HepG2 (cell line): ENCODE results near the gene TRIM8. TPM values are rescaled to one million over a fixed set of nuclear protein-coding genes. Genes with fewer than 3 reads are reported as not detected.

Source experiments
- ATAC-seq: fragments of 200-7000 bp; cut with Tn5 transposase; 3 replicates; pipeline ENCODE4 v1.9.1; 2020; ENCODE audit warnings: mild to moderate bottlenecking, moderate library complexity
- BruUV-seq: library from RNA; stranded (reverse); fragments of 400-500 nt; replicated peaks from 2 replicates; lab custom pipeline; 2021; lab: Mats Ljungman, UMichigan
- CTCF ChIA-PET: fragments of 300-600 bp; formaldehyde crosslinking; extraction: SDS; loops from one replicate; lab custom pipeline; 2021; ENCODE audit warnings: low total read pairs, inconsistent platforms, low intra/inter-chr PET ratio; lab: Yijun Ruan, JAX
- POLR2A ChIA-PET: fragments of 350-600 bp; sonication (Branson Sonifier 250); formaldehyde crosslinking; loops from one replicate; lab custom pipeline; 2020; ENCODE audit warnings: antibody characterized with exemption, inconsistent platforms; lab: Yijun Ruan, JAX
- DNase-seq: peaks from one replicate; pipeline ENCODE4 v3.0.0-alpha.2; 2015; ENCODE audit warnings: low spot score
- FAIRE-seq: peaks from 3 replicates; lab custom pipeline; 2011; peaks lifted over from hg19 to GRCh38; lab: Jason Lieb, UNC
- H2AFZ ChIP-seq: one replicate; pipeline ENCODE4 v1.6.1; 2011; ENCODE audit warnings: low read length, inconsistent platforms
- H3K27ac ChIP-seq: fragments of 300-600 bp; 3 replicates; pipeline ENCODE4 v1.8.0; 2011; ENCODE audit warnings: mixed run types, mild to moderate bottlenecking, mixed read lengths, low read length, inconsistent platforms; ENCODE audit not compliant: insufficient read depth; ENCODE audit errors: extremely low read length
- H3K27me3 ChIP-seq, 2 experiments: fragments of 200-600 bp in 1 of 2; 2 replicates in 1 of 2; 3 replicates in 1 of 2; pipeline versions ENCODE4 v1.6.0 to v1.8.0; 2011; ENCODE audit warnings: low read length in 2 of 2, mild to moderate bottlenecking in 2 of 2, moderate library complexity in 2 of 2, inconsistent platforms in 1 of 2; ENCODE audit not compliant: insufficient read depth in 2 of 2, control insufficient read depth in 1 of 2
- H3K36me3 ChIP-seq, 2 experiments: fragments of 200-600 bp in 1 of 2; replicated peaks in 1 of 2; 2 replicates in 1 of 2; 3 replicates in 1 of 2; pipeline versions ENCODE4 v1.5.1 to v1.8.0; 2011; ENCODE audit warnings: low read length in 2 of 2, inconsistent platforms in 1 of 2; ENCODE audit not compliant: insufficient read depth in 2 of 2, control insufficient read depth in 1 of 2
- H3K4me1 ChIP-seq: 2 replicates; pipeline ENCODE4 v1.5.1; 2012; ENCODE audit warnings: low read length, inconsistent platforms; ENCODE audit not compliant: insufficient read depth
- H3K4me2 ChIP-seq: 2 replicates; pipeline ENCODE4 v1.6.0; 2011; ENCODE audit warnings: low read depth, low read length, inconsistent platforms
- H3K4me3 ChIP-seq, 3 experiments: fragments of 200-600 bp in 1 of 3; sonication (generic), shearing (Covaris generic) in 1 of 3; replicated peaks in 1 of 3; 2 replicates each; pipeline ENCODE4 v1.5.1; 2011 to 2016; ENCODE audit warnings: low read length in 3 of 3, inconsistent platforms in 2 of 3, low read depth in 2 of 3, mild to moderate bottlenecking in 2 of 3, control low read depth in 1 of 3, mixed read lengths in 1 of 3; ENCODE audit not compliant: insufficient read depth in 1 of 3
- H3K79me2 ChIP-seq: one replicate; pipeline ENCODE4 v1.6.1; 2011; ENCODE audit warnings: low read length, inconsistent platforms; ENCODE audit not compliant: insufficient read depth
- H3K9ac ChIP-seq: 2 replicates; pipeline ENCODE4 v1.6.0; 2011; ENCODE audit warnings: mild to moderate bottlenecking, low read depth, low read length, inconsistent platforms; ENCODE audit not compliant: insufficient read depth
- H3K9me3 ChIP-seq: 2 replicates; pipeline ENCODE4 v1.5.1; 2012; ENCODE audit warnings: mild to moderate bottlenecking, low read length
- H4K20me1 ChIP-seq: 2 replicates; pipeline ENCODE4 v1.6.0; 2011; ENCODE audit warnings: inconsistent platforms, mild to moderate bottlenecking, low read length, moderate library complexity; ENCODE audit not compliant: insufficient read depth
- BRD4 ChIP-seq: sonication (generic); formaldehyde crosslinking; IDR thresholded peaks from 2 replicates; pipeline ENCODE4 v1.4.0; 2020; ENCODE audit warnings: missing genetic modification reagents
- CEBPG ChIP-seq: IDR thresholded peaks from 2 replicates; pipeline ENCODE4 v1.6.1; 2016
- FOXC1 ChIP-seq: sonication (generic); formaldehyde crosslinking; IDR thresholded peaks from 2 replicates; pipeline ENCODE4 v1.8.0; 2022; ENCODE audit warnings: mild to moderate bottlenecking, missing genetic modification reagents, borderline replicate concordance
- KLF16 ChIP-seq, 2 experiments: sonication (generic) in 1 of 2; formaldehyde crosslinking in 1 of 2; IDR thresholded peaks; 2 replicates each; pipeline versions ENCODE4 v1.6.1 to v1.8.0; 2016 to 2023; ENCODE audit warnings: missing genetic modification reagents in 2 of 2, missing compliant biosample characterization in 1 of 2
- MEIS1 ChIP-seq: sonication (generic); formaldehyde crosslinking; IDR thresholded peaks from 2 replicates; pipeline ENCODE4 v1.9.0; 2021; ENCODE audit warnings: mild to moderate bottlenecking, missing genetic modification reagents, moderate library complexity, borderline replicate concordance
- MIXL1 ChIP-seq: IDR thresholded peaks from 2 replicates; pipeline ENCODE4 v1.6.1; 2016
- NFIB ChIP-seq: sonication (generic); formaldehyde crosslinking; IDR thresholded peaks from 2 replicates; pipeline ENCODE4 v1.9.0; 2021; ENCODE audit warnings: missing genetic modification reagents, mild to moderate bottlenecking, borderline replicate concordance
- NKX3-1 ChIP-seq: sonication (generic); formaldehyde crosslinking; IDR thresholded peaks from 2 replicates; pipeline ENCODE4 v1.5.0; 2020; ENCODE audit warnings: missing genetic modification reagents
- RELA ChIP-seq: sonication (generic); formaldehyde crosslinking; IDR thresholded peaks from 2 replicates; pipeline ENCODE4 v1.4.0; 2020; ENCODE audit warnings: missing genetic modification reagents
- SALL2 ChIP-seq: sonication (generic); formaldehyde crosslinking; IDR thresholded peaks from 2 replicates; pipeline ENCODE4 v1.8.1; 2023; ENCODE audit warnings: mild to moderate bottlenecking, missing genetic modification reagents, inconsistent platforms
- SNAPC2 ChIP-seq: sonication (generic); formaldehyde crosslinking; IDR thresholded peaks from 2 replicates; pipeline ENCODE4 v1.8.1; 2022; ENCODE audit warnings: mild to moderate bottlenecking, missing genetic modification reagents
- SNRNP70 ChIP-seq: fragments of 200-400 bp; formaldehyde crosslinking; IDR thresholded peaks from 2 replicates; pipeline ENCODE4 v1.6.1; 2017; ENCODE audit warnings: mild to moderate bottlenecking, low read depth, low read length, moderate library complexity
- SPEN ChIP-seq: sonication (generic); formaldehyde crosslinking; IDR thresholded peaks from 2 replicates; pipeline ENCODE4 v1.5.1; 2020; ENCODE audit warnings: low read depth, mild to moderate bottlenecking, missing genetic modification reagents
- STAT5B ChIP-seq: sonication (generic); formaldehyde crosslinking; IDR thresholded peaks from 2 replicates; pipeline ENCODE4 v1.4.0; 2020; ENCODE audit warnings: missing genetic modification reagents
- ZBTB38 ChIP-seq: sonication (generic); formaldehyde crosslinking; IDR thresholded peaks from 2 replicates; pipeline ENCODE4 v1.5.1; 2020; ENCODE audit warnings: mild to moderate bottlenecking, missing genetic modification reagents
- WGBS: methylation state at CpG from one replicate; pipeline ENCODE4 v1.1.6; 2017; ENCODE audit warnings: low lambda C conversion rate; 5-methylcytosine and 5-hydroxymethylcytosine counted together
- in situ Hi-C: cut with HindIII; loops from 2 replicates; pipeline ENCODE4 v1.10.0; 2017; ENCODE audit warnings: low pct_unique_long_range_greater_than_20kb; ENCODE audit not compliant: extremely low pct_ligation_motif_present
- intact Hi-C: fragments of 100-400 bp; cut with micrococcal nuclease; formaldehyde crosslinking; loops from one replicate; pipeline ENCODE4 v1.10.0; 2022; ENCODE audit not compliant: unreplicated experiment
- polyA plus RNA-seq, 8 experiments: library from polyadenylated mRNA; depleted of rRNA in 3 of 8; stranded (reverse) in 7 of 8; unstranded in 1 of 8; fragments of >200 nt; fragmentation: Illumina TruSeq in 4 of 8; extraction: Trizol in 4 of 8; gene quantifications; 2 replicates each; pipeline versions ENCODE4 v1.2.1 to v1.2.3, GENCODE V29; 2011 to 2016; ENCODE audit warnings: low read depth in 4 of 8, missing spikeins in 1 of 8, mixed read lengths in 1 of 8; ENCODE audit not compliant: insufficient read depth in 1 of 8
- total RNA-seq, 5 experiments: library from RNA; depleted of rRNA; stranded (reverse); fragments of >200 nt; fragmentation: Illumina TruSeq; extraction: Trizol; gene quantifications; 2 replicates each; pipeline ENCODE4 v1.2.3, GENCODE V29; 2016; ENCODE audit warnings: low read depth in 1 of 5
- TF ChIP-seq, protein P1 (sequence below): sonication (generic); formaldehyde crosslinking; IDR thresholded peaks from 2 replicates; pipeline ENCODE4 v1.4.0; 2020; ENCODE audit warnings: missing genetic modification reagents
- TF ChIP-seq, protein P2 (sequence below), 2 experiments: fragments of 450-650 bp in 1 of 2; sonication (generic) in 1 of 2; formaldehyde crosslinking; IDR thresholded peaks; 2 replicates each; pipeline versions ENCODE4 v1.5.0 to v1.8.0; 2020 to 2022; ENCODE audit warnings: mild to moderate bottlenecking in 1 of 2, missing genetic modification reagents in 1 of 2
- TF ChIP-seq, protein P3 (sequence below): sonication (generic); formaldehyde crosslinking; IDR thresholded peaks from 2 replicates; pipeline ENCODE4 v1.5.0; 2020; ENCODE audit warnings: mild to moderate bottlenecking, missing genetic modification reagents

TRIM8 gene
- total and polyA plus RNA-seq, 2 of the 13 experiments (the other 11 are each of a cell fraction or from before 2014, with no cell fraction given), result 38.9 to 66.5 TPM

DNA sequence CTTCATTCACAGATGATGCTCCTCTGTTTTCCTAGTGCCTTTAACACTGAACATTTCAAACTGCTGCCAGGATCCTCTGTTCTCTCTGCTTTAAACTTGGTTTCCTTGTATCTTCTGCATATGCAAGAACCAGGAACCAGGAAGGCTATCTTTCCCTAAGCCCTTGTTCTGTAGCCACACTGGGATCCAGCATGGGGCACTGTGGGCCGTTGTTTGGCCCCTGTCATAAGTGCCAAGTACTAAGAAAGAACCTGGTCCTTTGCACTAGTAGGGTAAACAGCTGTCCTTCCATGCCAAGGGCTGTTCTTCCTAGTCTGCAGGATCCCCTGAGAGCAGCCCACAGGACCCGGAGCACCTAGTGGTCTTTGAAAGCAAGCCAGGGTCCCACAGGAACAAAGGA is 49.0 kb upstream of the TRIM8 start:
- DNase-seq, result no peak
- in situ Hi-C loops, result no loop called here
- Histone ChIP-seq H3K4me3 (no peak overlapping the region), H3K27ac (peak overlapping the region; percentile 95)
- no TSS peak for BruUV-seq
- CTCF ChIA-PET, result no interaction called here
- TF ChIP-seq BRD4 (CRISPR knock-in tag), result no peak
- TF ChIP-seq RELA (CRISPR knock-in tag), result no peak
- TF ChIP-seq, protein P1, sequence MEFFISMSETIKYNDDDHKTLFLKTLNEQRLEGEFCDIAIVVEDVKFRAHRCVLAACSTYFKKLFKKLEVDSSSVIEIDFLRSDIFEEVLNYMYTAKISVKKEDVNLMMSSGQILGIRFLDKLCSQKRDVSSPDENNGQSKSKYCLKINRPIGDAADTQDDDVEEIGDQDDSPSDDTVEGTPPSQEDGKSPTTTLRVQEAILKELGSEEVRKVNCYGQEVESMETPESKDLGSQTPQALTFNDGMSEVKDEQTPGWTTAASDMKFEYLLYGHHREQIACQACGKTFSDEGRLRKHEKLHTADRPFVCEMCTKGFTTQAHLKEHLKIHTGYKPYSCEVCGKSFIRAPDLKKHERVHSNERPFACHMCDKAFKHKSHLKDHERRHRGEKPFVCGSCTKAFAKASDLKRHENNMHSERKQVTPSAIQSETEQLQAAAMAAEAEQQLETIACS (CRISPR knock-in tag), result no peak
- TF ChIP-seq KLF16 (CRISPR knock-in tag; IDR thresholded peaks at IDR 0.05), result no peak
- TF ChIP-seq MIXL1 (CRISPR knock-in tag), result no peak
- no peak for TF ChIP-seq ZBTB38
- no peak for TF ChIP-seq CEBPG (CRISPR knock-in tag)
- TF ChIP-seq SPEN, result no peak
- no peak for TF ChIP-seq SNRNP70
- no peak for TF ChIP-seq SALL2
- TF ChIP-seq SNAPC2 (CRISPR knock-in tag), result no peak
- TF ChIP-seq, protein P2, sequence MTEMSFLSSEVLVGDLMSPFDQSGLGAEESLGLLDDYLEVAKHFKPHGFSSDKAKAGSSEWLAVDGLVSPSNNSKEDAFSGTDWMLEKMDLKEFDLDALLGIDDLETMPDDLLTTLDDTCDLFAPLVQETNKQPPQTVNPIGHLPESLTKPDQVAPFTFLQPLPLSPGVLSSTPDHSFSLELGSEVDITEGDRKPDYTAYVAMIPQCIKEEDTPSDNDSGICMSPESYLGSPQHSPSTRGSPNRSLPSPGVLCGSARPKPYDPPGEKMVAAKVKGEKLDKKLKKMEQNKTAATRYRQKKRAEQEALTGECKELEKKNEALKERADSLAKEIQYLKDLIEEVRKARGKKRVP (CRISPR knock-in tag; IDR thresholded peaks at IDR 0.05), result no peak
- TF ChIP-seq, protein P3, sequence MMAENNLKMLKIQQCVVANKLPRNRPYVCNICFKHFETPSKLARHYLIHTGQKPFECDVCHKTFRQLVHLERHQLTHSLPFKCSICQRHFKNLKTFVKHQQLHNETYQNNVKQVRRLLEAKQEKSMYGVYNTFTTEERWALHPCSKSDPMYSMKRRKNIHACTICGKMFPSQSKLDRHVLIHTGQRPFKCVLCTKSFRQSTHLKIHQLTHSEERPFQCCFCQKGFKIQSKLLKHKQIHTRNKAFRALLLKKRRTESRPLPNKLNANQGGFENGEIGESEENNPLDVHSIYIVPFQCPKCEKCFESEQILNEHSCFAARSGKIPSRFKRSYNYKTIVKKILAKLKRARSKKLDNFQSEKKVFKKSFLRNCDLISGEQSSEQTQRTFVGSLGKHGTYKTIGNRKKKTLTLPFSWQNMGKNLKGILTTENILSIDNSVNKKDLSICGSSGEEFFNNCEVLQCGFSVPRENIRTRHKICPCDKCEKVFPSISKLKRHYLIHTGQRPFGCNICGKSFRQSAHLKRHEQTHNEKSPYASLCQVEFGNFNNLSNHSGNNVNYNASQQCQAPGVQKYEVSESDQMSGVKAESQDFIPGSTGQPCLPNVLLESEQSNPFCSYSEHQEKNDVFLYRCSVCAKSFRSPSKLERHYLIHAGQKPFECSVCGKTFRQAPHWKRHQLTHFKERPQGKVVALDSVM (CRISPR knock-in tag), result no peak
- no peak for TF ChIP-seq STAT5B
- TF ChIP-seq NFIB (CRISPR knock-in tag), result no peak
- TF ChIP-seq MEIS1 (CRISPR knock-in tag), result no peak
- TF ChIP-seq FOXC1 (CRISPR knock-in tag), result no peak
- TF ChIP-seq NKX3-1 (CRISPR knock-in tag), result no peak
- TF ChIP-seq, all 625 proteins: peak for 0
- H3K9me3 ChIP-seq, result no peaks in the 10 kb centered on the region
- no peaks in the 10 kb centered on the region for H3K27me3 ChIP-seq
- intact Hi-C loops, result no loop called here
- no peak overlapping the region; the same call in 1 of the 2 replicates for H3K9ac ChIP-seq
- peaks cover 79% of the 10 kb centered on the region for H3K4me1 ChIP-seq
- POLR2A ChIA-PET, result interaction anchor here (0.8 to 4.0 kb wide), 2 partner anchors 12 to 47 kb away, joined by 4 to 37 read pairs; no protein-coding TSS in a partner anchor
- ATAC-seq, result no peak
- H3K79me2 ChIP-seq, result peaks cover 5% of the 10 kb centered on the region
- FAIRE-seq, result no peak
- no peak overlapping the region for H3K4me2 ChIP-seq
- WGBS, result 79% methylated on average over 2 of the region's 2 CpGs
- 0 out of 5 replicates have a peak, but pooled peaks cover 0 to 1% of the 10 kb centered on the region in 2 experiments for H3K36me3 ChIP-seq
- H4K20me1 ChIP-seq, result no peaks in the 10 kb centered on the region
- no peak overlapping the region for H2AFZ ChIP-seq
